Left ventricle myocardium inferior (tissue), 1 donor: ENCODE results near the gene MT1B. TPM values are rescaled to one million over a fixed set of nuclear protein-coding genes. Genes with fewer than 3 reads are reported as not detected.

Experiments used
- DNase-seq: peaks from one replicate; pipeline ENCODE4 v3.0.0-alpha.2; 2020
- H3K27ac ChIP-seq: fragments of 200-600 bp; replicated peaks from 2 replicates; pipeline ENCODE4 v1.8.0; 2021
- H3K27me3 ChIP-seq: fragments of 200-600 bp; 2 replicates; pipeline ENCODE4 v1.8.0; 2021; ENCODE audit warnings: low read depth
- H3K36me3 ChIP-seq: fragments of 200-600 bp; 2 replicates; pipeline ENCODE4 v1.8.0; 2021
- H3K4me1 ChIP-seq: fragments of 200-600 bp; 2 replicates; pipeline ENCODE4 v1.8.0; 2021
- H3K4me3 ChIP-seq: fragments of 200-600 bp; 2 replicates; pipeline ENCODE4 v1.8.0; 2021; ENCODE audit warnings: mild to moderate bottlenecking, moderate library complexity
- H3K9me3 ChIP-seq: fragments of 200-600 bp; replicated peaks from 2 replicates; pipeline ENCODE4 v1.8.0; 2021
- intact Hi-C: fragments of 100-400 bp; cut with micrococcal nuclease; formaldehyde crosslinking; loops from one replicate; pipeline ENCODE4 v1.11.0; 2022
- total RNA-seq: library from RNA; stranded (reverse); fragmentation: NEBNext Ultra II Directional; extraction: Animal tissue kit (Norgen Biotek cat#: 25700); gene quantifications from one replicate; pipeline ENCODE4 v1.2.1, GENCODE V29; 2021
- TF ChIP-seq, protein P1 (sequence below): fragments of 200-600 bp; IDR thresholded peaks from 2 replicates; pipeline ENCODE4 v1.8.0; 2021; ENCODE audit warnings: antibody characterized with exemption, mild to moderate bottlenecking, borderline replicate concordance
- donor health status: DM: no; HTN: yes; CAD: no; lungs with severe emphysema.

The MT1B gene
- total RNA-seq, 1 donor from 2014 or later, result not detected

DNA sequence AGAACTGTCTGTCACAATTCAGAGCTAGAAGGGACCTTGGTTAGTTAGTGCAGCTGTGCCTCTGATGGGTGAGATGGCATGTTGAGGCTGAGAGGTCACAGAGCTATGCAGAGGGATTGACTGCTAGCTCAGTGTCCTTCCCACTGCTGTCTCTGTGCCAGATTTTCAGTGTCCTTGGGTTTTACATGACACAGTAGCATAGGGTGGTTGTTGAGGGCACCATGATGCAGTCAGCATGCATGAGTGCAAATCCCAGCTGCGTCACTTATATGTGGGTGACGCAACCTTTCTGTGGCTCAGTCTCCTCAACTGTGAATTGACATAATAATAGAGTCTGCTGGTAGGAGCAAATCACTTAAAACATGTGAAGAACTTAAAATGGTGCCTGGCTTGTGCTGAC lies 10.5 kb upstream of the MT1B start:
- intact Hi-C loops, result no loop called here
- DNase-seq, result no peak
- no peaks in the 10 kb centered on the region for H3K36me3 ChIP-seq
- H3K9me3 ChIP-seq, result no peaks in the 10 kb centered on the region
- H3K4me3 ChIP-seq, result no peak overlapping the region
- H3K27ac ChIP-seq, result no peak overlapping the region
- TF ChIP-seq, protein P1, sequence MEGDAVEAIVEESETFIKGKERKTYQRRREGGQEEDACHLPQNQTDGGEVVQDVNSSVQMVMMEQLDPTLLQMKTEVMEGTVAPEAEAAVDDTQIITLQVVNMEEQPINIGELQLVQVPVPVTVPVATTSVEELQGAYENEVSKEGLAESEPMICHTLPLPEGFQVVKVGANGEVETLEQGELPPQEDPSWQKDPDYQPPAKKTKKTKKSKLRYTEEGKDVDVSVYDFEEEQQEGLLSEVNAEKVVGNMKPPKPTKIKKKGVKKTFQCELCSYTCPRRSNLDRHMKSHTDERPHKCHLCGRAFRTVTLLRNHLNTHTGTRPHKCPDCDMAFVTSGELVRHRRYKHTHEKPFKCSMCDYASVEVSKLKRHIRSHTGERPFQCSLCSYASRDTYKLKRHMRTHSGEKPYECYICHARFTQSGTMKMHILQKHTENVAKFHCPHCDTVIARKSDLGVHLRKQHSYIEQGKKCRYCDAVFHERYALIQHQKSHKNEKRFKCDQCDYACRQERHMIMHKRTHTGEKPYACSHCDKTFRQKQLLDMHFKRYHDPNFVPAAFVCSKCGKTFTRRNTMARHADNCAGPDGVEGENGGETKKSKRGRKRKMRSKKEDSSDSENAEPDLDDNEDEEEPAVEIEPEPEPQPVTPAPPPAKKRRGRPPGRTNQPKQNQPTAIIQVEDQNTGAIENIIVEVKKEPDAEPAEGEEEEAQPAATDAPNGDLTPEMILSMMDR, result no peak
- peaks cover 84% of the 10 kb centered on the region for H3K27me3 ChIP-seq
- H3K4me1 ChIP-seq, result peaks cover 29% of the 10 kb centered on the region

DNA sequence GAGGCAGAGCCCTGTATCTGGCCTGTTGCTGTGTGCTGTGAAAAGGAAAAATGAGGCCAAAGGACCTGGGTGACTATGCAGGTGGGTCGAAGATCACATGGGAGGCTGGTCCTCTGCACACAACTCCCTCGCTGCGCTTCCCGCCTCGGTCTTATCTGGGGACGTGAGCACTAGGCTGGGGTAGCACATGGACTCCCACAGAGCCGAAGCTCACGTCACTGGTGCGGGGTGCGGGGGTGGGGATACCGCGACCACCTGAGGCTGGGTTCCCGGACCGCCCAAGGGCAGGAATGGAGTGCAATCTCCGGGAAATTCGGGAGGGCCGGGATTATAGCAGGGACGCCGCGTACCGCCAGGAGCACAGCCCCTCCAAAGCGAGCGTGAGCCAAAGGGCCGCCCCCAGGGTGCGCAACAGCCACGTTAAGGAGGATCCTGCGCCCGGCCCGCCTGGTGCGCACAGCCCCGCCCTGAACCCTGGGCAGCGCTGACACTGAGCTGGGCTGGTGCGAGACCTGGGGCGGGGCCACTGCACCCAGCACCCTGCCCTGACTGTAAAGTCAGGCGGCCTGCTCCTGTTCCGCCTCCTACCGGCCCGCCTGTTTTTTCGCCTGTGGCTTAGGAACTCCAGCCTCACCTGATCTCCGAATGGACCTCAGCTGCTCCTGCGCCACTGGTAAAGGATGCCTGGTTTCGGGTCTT lies 8.5 kb upstream of the MT1B start:
- peaks cover 86% of the 10 kb centered on the region for H3K27me3 ChIP-seq
- H3K4me1 ChIP-seq, result peaks cover 23% of the 10 kb centered on the region
- intact Hi-C loops, result no loop called here
- TF ChIP-seq, protein P1, result peak; percentile 54
- no peaks in the 10 kb centered on the region for H3K36me3 ChIP-seq
- H3K4me3 ChIP-seq, result peak overlapping the region; percentile 60
- H3K9me3 ChIP-seq, result no peaks in the 10 kb centered on the region
- peak overlapping the region; percentile 33 for H3K27ac ChIP-seq
- DNase-seq, result peak; percentile 66

DNA sequence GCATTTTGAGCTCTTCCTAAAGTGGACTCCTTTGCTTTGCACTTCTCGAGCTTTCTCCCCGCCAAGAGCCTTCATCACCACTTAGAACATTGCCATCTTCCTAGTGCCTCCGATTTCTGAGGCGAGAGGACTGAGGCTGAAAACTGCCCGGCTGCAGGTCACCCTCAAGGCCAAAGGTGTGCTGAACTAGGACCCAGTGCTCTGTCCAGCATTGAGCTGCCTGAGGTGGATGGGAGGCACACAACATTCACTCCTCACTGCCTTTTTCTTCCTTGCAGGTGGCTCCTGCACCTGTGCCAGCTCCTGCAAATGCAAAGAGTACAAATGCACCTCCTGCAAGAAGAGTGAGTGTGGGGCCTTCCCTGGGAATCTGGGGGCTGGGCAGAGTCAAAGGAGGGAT lies 7.9 kb upstream of the MT1B start:
- Histone ChIP-seq H3K27me3 (peaks cover 86% of the 10 kb centered on the region), H3K27ac (no peak overlapping the region), H3K4me3 (peak overlapping the region; percentile 60), H3K9me3 (no peaks in the 10 kb centered on the region), H3K4me1 (peaks cover 17% of the 10 kb centered on the region), H3K36me3 (no peaks in the 10 kb centered on the region)
- intact Hi-C loops, result no loop called here
- TF ChIP-seq, protein P1, result no peak
- no peak for DNase-seq

DNA sequence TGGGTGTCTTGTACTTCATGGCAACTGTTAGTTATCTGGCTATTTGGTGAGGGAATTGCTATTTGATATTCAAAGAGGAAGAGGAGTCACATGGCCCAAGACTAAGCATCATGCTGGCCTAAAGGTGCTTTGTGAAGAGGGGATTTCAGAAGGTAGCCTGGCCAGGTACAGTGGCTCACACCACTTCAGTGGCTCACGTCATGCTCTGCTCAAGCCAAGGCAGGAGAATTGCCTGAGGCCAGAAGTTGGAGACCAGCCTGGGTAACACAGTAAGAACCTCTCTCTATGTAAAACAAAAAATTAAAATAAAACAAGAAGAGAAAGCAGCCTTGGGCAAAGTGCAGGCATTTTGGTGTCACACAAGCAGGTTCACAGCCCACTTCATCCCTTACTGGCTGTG lies 6.4 kb upstream of the MT1B start:
- peaks cover 85% of the 10 kb centered on the region for H3K27me3 ChIP-seq
- no peak overlapping the region for H3K27ac ChIP-seq
- DNase-seq, result no peak
- H3K4me1 ChIP-seq, result peaks cover 13% of the 10 kb centered on the region
- intact Hi-C loops, result no loop called here
- H3K4me3 ChIP-seq, result no peak overlapping the region
- no peaks in the 10 kb centered on the region for H3K36me3 ChIP-seq
- TF ChIP-seq, protein P1, result no peak
- H3K9me3 ChIP-seq, result no peaks in the 10 kb centered on the region

DNA sequence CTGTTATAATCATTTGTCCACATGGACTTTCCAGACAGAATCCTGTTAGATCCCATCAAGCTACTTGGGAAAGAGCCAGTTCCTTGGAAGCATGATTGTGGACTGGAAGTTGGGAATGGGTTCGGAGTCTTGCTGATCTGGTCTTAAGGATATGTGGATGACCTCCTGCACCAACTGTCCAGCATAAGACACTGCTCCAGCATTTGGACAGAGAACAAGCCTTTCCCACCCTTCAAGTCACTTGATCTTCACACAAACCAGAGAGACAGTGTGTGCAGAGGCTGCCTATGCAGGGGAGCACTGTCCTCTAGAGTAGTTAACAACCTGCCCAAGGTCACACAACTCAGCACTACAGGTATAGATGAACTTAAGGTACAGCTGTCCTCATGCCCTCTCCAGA lies 5.8 kb upstream of the MT1B start:
- no peak for DNase-seq
- H3K27me3 ChIP-seq, result peaks cover 85% of the 10 kb centered on the region
- TF ChIP-seq, protein P1, result no peak
- H3K4me3 ChIP-seq, result no peak overlapping the region
- no peaks in the 10 kb centered on the region for H3K9me3 ChIP-seq
- H3K4me1 ChIP-seq, result peaks cover 13% of the 10 kb centered on the region
- intact Hi-C loops, result no loop called here
- no peaks in the 10 kb centered on the region for H3K36me3 ChIP-seq
- H3K27ac ChIP-seq, result no peak overlapping the region
